HG03175 (cell line): ENCODE data around the gene GDF15.

Source experiments
- ATAC-seq: cut with Tn5 transposase; IDR thresholded peaks from one replicate; pipeline ENCODE4 v1.9.1; 2021; ENCODE audit warnings: mild to moderate bottlenecking, moderate library complexity; ENCODE audit not compliant: unreplicated experiment

The GDF15 gene

GRCh38 chr19:18428787-18429674 lies 43.1 kb downstream of the GDF15 start:
- peak; percentile 66 for ATAC-seq

- no peak for ATAC-seq
Measured at GRCh38 chr19:18429717-18430416, 43.9 kb downstream of the GDF15 start.

- no peak for ATAC-seq
Measured at GRCh38 chr19:18430417-18431144, 44.6 kb downstream of the GDF15 start.

GRCh38 chr19:18431351-18432197 lies 45.6 kb downstream of the GDF15 start:
- no peak for ATAC-seq

GRCh38 chr19:18432275-18433014 lies 46.5 kb downstream of the GDF15 start:
- ATAC-seq = no peak

GRCh38 chr19:18433015-18433691 lies 47.2 kb downstream of the GDF15 start:
- no peak for ATAC-seq

DNA sequence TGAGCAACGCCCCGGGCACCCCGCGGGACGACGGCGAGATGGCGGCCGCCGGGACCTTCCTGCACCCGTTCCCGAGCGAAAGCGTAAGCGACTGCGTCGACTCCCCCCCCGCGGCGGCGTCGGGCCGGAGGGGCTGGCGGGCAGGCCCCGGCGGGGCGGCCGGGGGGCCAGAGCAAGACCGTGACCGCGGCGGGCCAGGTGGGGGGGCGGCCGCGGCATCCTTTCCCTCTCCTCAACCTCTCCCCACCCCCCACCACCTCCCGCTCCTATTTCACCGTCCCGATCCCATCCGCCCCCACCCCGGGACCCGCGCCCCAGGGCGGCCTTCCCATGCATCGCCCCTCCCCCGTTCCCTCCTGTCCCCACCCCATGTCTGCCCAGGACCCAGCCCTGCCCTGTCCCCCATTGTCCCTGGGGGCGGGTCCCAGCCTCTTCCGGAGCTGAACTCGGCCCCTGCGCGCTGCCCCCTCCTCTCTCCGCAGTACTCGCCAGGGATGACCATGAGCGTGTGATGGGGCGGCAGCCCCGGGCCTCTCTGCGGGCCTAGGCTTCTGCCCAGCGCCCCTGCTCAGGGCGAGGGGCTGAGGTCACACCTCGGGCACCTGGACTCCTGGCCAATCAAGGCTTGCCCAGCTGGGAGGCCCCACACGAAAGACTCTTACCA lies 47.9 kb downstream of the GDF15 start:
- no peak for ATAC-seq

GRCh38 chr19:18434411-18435175 lies 48.6 kb downstream of the GDF15 start:
- no peak for ATAC-seq

DNA sequence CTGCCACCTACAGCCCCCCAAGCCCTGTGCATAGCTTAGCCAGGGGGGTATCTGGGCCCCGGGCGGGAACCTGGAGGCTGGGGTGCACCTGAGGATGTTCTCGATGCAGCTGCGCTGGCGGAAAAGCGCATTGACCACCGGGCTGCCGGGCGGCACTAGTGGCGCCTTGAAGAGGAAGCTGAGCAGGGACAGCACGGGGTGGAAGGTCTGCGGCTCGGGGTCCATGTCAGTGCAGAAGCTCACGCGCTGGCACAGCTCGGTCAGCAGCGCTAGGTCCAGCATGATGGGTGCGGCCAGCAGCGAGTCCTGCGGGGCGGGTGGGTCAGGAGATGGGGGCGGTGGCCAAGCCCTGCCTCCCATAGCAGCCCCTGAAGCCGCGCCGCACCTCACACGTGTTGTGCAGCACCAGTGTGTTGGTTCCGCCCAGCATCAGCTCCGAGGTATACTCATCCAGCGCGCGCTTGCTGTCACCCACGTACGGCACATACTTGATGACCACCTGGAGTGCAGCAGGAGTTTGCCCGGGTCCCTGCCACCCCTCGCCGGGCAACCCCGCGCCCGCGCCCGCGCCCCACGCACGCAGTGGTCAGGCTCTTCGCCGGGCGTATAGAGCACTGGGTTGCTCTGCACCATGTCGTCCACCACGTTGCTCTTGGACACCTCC lies 49.4 kb downstream of the GDF15 start:
- no peak for ATAC-seq

GRCh38 chr19:18435842-18436670 lies 50.1 kb downstream of the GDF15 start:
- ATAC-seq = no peak

- no peak for ATAC-seq
Measured at GRCh38 chr19:18436671-18437490, 50.9 kb downstream of the GDF15 start.

GRCh38 chr19:18437491-18438330 lies 51.8 kb downstream of the GDF15 start, which contains the start of gene ISYNA1:
ISYNA1 (minus strand) TSS chr19:18438133; CDS start chr19:18437979, 154 bp downstream.
- ATAC-seq = no peak

- ATAC-seq = no peak
Measured at GRCh38 chr19:18438331-18439024, 52.5 kb downstream of the GDF15 start.
